Fibroblast of lung (primary cell): Measurements from ENCODE around the gene FLNC. TPM values are rescaled to one million over a fixed set of nuclear protein-coding genes. Genes with fewer than 3 reads are reported as not detected.

ENCODE experiments used
- DNase-seq, 2 donors: peaks; one replicate each; pipeline versions ENCODE4 v3.0.0 to v3.0.0-alpha.2; 2010; ENCODE audit warnings: low read depth in 2 of 2
- H2AFZ ChIP-seq: 2 replicates; pipeline ENCODE4 v1.5.1; 2012; ENCODE audit warnings: low read length, control low read depth, inconsistent platforms
- H3K27ac ChIP-seq: 2 replicates; pipeline ENCODE4 v1.5.1; 2011; ENCODE audit warnings: low read length, control low read depth; ENCODE audit not compliant: insufficient read depth
- H3K27me3 ChIP-seq: 2 replicates; pipeline ENCODE4 v1.5.1; 2011; ENCODE audit warnings: mild to moderate bottlenecking, low read length; ENCODE audit not compliant: control insufficient read depth, insufficient read depth
- H3K36me3 ChIP-seq: 2 replicates; pipeline ENCODE4 v1.5.1; 2011; ENCODE audit warnings: low read length; ENCODE audit not compliant: control insufficient read depth, insufficient read depth
- H3K4me1 ChIP-seq: 2 replicates; pipeline ENCODE4 v1.5.1; 2011; ENCODE audit warnings: low read length; ENCODE audit not compliant: control insufficient read depth, insufficient read depth; ENCODE audit errors: extremely low read depth
- H3K4me2 ChIP-seq: 2 replicates; pipeline ENCODE4 v1.5.1; 2011; ENCODE audit warnings: low read length, control low read depth; ENCODE audit not compliant: insufficient read depth; ENCODE audit errors: extremely low read depth
- H3K4me3 ChIP-seq, 4 experiments: fragments of 200-600 bp in 1 of 4; sonication (generic) in 1 of 4; replicated peaks in 1 of 4; 2 replicates each; pipeline ENCODE4 v1.5.1; 2011 to 2016; ENCODE audit warnings: low read length in 4 of 4, low read depth in 3 of 4, mild to moderate bottlenecking in 3 of 4, control low read depth in 2 of 4, inconsistent platforms in 1 of 4, mixed read lengths in 1 of 4; ENCODE audit not compliant: insufficient read depth in 1 of 4; ENCODE audit errors: control extremely low read depth in 1 of 4
- H3K79me2 ChIP-seq: 2 replicates; pipeline ENCODE4 v1.5.1; 2012; ENCODE audit warnings: mild to moderate bottlenecking, low read length, inconsistent platforms; ENCODE audit not compliant: control insufficient read depth, insufficient read depth
- H3K9ac ChIP-seq: 2 replicates; pipeline ENCODE4 v1.5.1; 2011; ENCODE audit warnings: mild to moderate bottlenecking, low read length, control low read depth; ENCODE audit not compliant: insufficient read depth
- H3K9me3 ChIP-seq: 2 replicates; pipeline ENCODE4 v1.5.1; 2012; ENCODE audit warnings: low read depth, low read length; ENCODE audit not compliant: control insufficient read depth, insufficient read depth
- H4K20me1 ChIP-seq: 2 replicates; pipeline ENCODE4 v1.5.1; 2011; ENCODE audit warnings: low read length; ENCODE audit not compliant: control insufficient read depth, insufficient read depth; ENCODE audit errors: extremely low read depth
- EZH2 ChIP-seq: IDR thresholded peaks from 2 replicates; pipeline ENCODE4 v1.5.1; 2012; ENCODE audit warnings: low read length, control low read depth, mild to moderate bottlenecking; ENCODE audit errors: missing control alignments
- polyA plus RNA-seq, 2 donors: library from polyadenylated mRNA; depleted of rRNA in 1 of 2; stranded (reverse) in 1 of 2; unstranded in 1 of 2; fragments of >200 nt; gene quantifications; 2 replicates each; pipeline ENCODE4 v1.2.1, GENCODE V29; 2011 to 2012; ENCODE audit warnings: missing spikeins in 1 of 2
- total RNA-seq: library from RNA; depleted of rRNA; stranded (reverse); fragments of >200 nt; gene quantifications from 2 replicates; pipeline ENCODE4 v1.2.1, GENCODE V29; 2014
- TF ChIP-seq, protein P1 (sequence below), 2 donors: IDR thresholded peaks in 1 of 2; conservative IDR thresholded peaks in 1 of 2; 1 replicate in 1 of 2; 2 replicates in 1 of 2; pipeline ENCODE4 v1.5.1; 2011 to 2012; ENCODE audit warnings: low read length in 2 of 2, control low read depth in 1 of 2, inconsistent platforms in 1 of 2, low read depth in 1 of 2, mild to moderate bottlenecking in 1 of 2

Gene FLNC
- total and polyA plus RNA-seq, 2 donors (not counting 1 experiment from before 2014, with no cell fraction given): 29.3 to 191 TPM

- no peaks in the 10 kb centered on the region for H3K79me2 ChIP-seq
- no peaks in the 10 kb centered on the region for H3K4me1 ChIP-seq
- H3K9me3 ChIP-seq: no peaks in the 10 kb centered on the region
- H3K4me2 ChIP-seq: no peak overlapping the region
- H3K36me3 ChIP-seq: no peaks in the 10 kb centered on the region
- no peak overlapping the region for H3K4me3 ChIP-seq
- H3K27me3 ChIP-seq: no peaks in the 10 kb centered on the region
- no peaks in the 10 kb centered on the region for H4K20me1 ChIP-seq
- H3K9ac ChIP-seq: no peak overlapping the region
- no peak for TF ChIP-seq EZH2
- TF ChIP-seq, protein P1, sequence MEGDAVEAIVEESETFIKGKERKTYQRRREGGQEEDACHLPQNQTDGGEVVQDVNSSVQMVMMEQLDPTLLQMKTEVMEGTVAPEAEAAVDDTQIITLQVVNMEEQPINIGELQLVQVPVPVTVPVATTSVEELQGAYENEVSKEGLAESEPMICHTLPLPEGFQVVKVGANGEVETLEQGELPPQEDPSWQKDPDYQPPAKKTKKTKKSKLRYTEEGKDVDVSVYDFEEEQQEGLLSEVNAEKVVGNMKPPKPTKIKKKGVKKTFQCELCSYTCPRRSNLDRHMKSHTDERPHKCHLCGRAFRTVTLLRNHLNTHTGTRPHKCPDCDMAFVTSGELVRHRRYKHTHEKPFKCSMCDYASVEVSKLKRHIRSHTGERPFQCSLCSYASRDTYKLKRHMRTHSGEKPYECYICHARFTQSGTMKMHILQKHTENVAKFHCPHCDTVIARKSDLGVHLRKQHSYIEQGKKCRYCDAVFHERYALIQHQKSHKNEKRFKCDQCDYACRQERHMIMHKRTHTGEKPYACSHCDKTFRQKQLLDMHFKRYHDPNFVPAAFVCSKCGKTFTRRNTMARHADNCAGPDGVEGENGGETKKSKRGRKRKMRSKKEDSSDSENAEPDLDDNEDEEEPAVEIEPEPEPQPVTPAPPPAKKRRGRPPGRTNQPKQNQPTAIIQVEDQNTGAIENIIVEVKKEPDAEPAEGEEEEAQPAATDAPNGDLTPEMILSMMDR (conservative IDR thresholded peaks at IDR 0.05 in 1 of 2, IDR thresholded peaks at IDR 0.05 in 1 of 2; ENCODE audit: low read depth in 1 of 2, low read length in 2 of 2): no peak
- DNase-seq: no peak
- no peak overlapping the region for H2AFZ ChIP-seq
- H3K27ac ChIP-seq: no peak overlapping the region
Observed at GRCh38 chr7:128876978-128877755, 47.0 kb downstream of the FLNC start.

- H3K79me2 ChIP-seq: no peaks in the 10 kb centered on the region
Observed at GRCh38 chr7:128877756-128878120, 47.5 kb downstream of the FLNC start.

DNA sequence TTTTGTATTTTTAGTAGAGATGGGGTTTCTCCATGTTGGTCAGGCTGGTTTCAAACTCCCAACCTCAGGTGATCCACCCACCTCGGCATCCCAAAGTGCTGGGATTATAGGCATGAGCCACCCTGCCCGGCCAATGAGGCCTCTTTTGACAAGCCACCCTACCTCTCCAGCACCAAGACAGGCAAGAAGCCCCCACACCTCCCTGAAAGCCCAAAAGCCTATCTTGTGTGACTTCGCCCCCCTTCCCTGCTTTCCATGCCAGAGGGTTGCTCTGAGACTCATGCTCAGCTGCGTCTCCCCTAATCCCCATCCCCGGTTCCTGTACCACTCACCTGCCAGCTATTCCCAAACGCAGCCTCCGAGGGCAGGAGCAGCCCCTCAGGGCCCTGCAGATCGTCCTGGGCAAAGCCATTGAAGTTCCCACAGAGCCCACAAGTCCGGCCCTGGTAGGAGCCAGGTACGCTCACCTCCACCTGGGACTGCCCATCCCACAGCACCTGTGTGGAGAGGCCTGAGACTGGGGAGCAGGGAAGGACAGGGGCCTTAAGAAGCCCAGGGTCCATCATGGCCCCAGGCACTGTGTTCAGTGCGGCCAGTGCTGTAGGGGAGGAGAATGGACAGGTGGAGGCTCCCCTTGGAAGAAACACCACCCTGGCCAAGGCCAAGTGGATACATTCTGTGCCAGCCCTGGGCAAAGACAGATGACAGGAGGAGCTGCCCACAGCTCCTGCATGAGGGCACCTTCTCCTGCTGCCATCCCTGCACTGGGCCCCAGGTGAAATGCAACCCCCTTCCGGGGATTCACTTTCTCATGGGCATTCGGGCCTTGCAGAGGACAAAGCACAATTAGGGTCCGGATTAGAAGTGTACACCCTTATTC lies 48.3 kb downstream of the FLNC start:
- DNase-seq: no peak
- Histone ChIP-seq H3K36me3 (no peaks in the 10 kb centered on the region), H3K4me3 (no peak overlapping the region), H3K9me3 (no peaks in the 10 kb centered on the region), H3K79me2 (no peaks in the 10 kb centered on the region), H4K20me1 (no peaks in the 10 kb centered on the region), H3K27ac (no peak overlapping the region), H2AFZ (no peak overlapping the region), H3K9ac (no peak overlapping the region), H3K27me3 (no peaks in the 10 kb centered on the region), H3K4me1 (no peaks in the 10 kb centered on the region), H3K4me2 (no peak overlapping the region)
- TF ChIP-seq, protein P1 (conservative IDR thresholded peaks at IDR 0.05 in 1 of 2, IDR thresholded peaks at IDR 0.05 in 1 of 2; ENCODE audit: low read depth in 1 of 2, low read length in 2 of 2): no peak
- TF ChIP-seq EZH2: no peak

More at GRCh38 chr7:128877756-128878120, 47.5 kb downstream of the FLNC start:
- no peak overlapping the region for H3K9ac ChIP-seq
- no peaks in the 10 kb centered on the region for H3K36me3 ChIP-seq
- H2AFZ ChIP-seq: no peak overlapping the region
- H3K27me3 ChIP-seq: no peaks in the 10 kb centered on the region
- no peak overlapping the region for H3K27ac ChIP-seq
- no peak overlapping the region for H3K4me3 ChIP-seq
- H3K4me2 ChIP-seq: no peak overlapping the region
- TF ChIP-seq, protein P1 (conservative IDR thresholded peaks at IDR 0.05 in 1 of 2, IDR thresholded peaks at IDR 0.05 in 1 of 2; ENCODE audit: low read depth in 1 of 2, low read length in 2 of 2): no peak
- TF ChIP-seq EZH2: no peak
- no peak for DNase-seq
- H4K20me1 ChIP-seq: no peaks in the 10 kb centered on the region
- H3K9me3 ChIP-seq: no peaks in the 10 kb centered on the region
- no peaks in the 10 kb centered on the region for H3K4me1 ChIP-seq
